DOHH2 (cell line): ENCODE data around the gene C1orf159.

Experiments
- H3F3A ChIP-seq: fragments of 200-600 bp; sonication (generic), shearing (Covaris generic); 2 replicates; pipeline ENCODE4 v1.6.0; 2016; ENCODE audit warnings: antibody characterized with exemption, mild to moderate bottlenecking; ENCODE audit not compliant: control insufficient read depth, insufficient read depth
- H3K27ac ChIP-seq: fragments of 200-600 bp; sonication (generic); 2 replicates; pipeline ENCODE4 v1.5.1; 2014; ENCODE audit warnings: low read depth, mild to moderate bottlenecking, low read length, moderate library complexity
- H3K27me3 ChIP-seq: fragments of 200-600 bp; sonication (generic); 2 replicates; pipeline ENCODE4 v1.6.1; 2014; ENCODE audit warnings: mild to moderate bottlenecking, low read length, mixed read lengths; ENCODE audit not compliant: control insufficient read depth
- H3K36me3 ChIP-seq: fragments of 200-600 bp; sonication (generic); 2 replicates; pipeline ENCODE4 v1.6.1; 2014; ENCODE audit warnings: mild to moderate bottlenecking, low read length, moderate library complexity, mixed read lengths; ENCODE audit not compliant: control insufficient read depth
- H3K4me1 ChIP-seq: fragments of 200-600 bp; sonication (generic); 2 replicates; pipeline ENCODE4 v1.6.1; 2014; ENCODE audit warnings: mild to moderate bottlenecking, low read length, mixed read lengths; ENCODE audit not compliant: control insufficient read depth
- H3K4me2 ChIP-seq: fragments of 200-600 bp; sonication (generic); 2 replicates; pipeline ENCODE4 v1.6.0; 2014; ENCODE audit warnings: mild to moderate bottlenecking, low read length, moderate library complexity
- H3K4me3 ChIP-seq: fragments of 200-600 bp; sonication (generic); 2 replicates; pipeline ENCODE4 v1.5.1; 2014; ENCODE audit warnings: mild to moderate bottlenecking, low read length, mixed read lengths
- H3K79me2 ChIP-seq: fragments of 200-600 bp; sonication (generic); 2 replicates; pipeline ENCODE4 v1.6.1; 2014; ENCODE audit warnings: mild to moderate bottlenecking, low read length, mixed read lengths; ENCODE audit not compliant: control insufficient read depth
- H3K9me2 ChIP-seq: fragments of 200-600 bp; sonication (generic); replicated peaks from 2 replicates; pipeline ENCODE4 v1.6.1; 2014; ENCODE audit warnings: mild to moderate bottlenecking, low read length, mixed read lengths; ENCODE audit not compliant: control insufficient read depth
- H3K9me3 ChIP-seq: fragments of 200-600 bp; sonication (generic); 2 replicates; pipeline ENCODE4 v1.6.1; 2014; ENCODE audit warnings: antibody characterized with exemption, low read length, mixed read lengths; ENCODE audit not compliant: control insufficient read depth, insufficient read depth
- H4K20me1 ChIP-seq: fragments of 200-600 bp; sonication (generic); 2 replicates; pipeline ENCODE4 v1.6.0; 2014; ENCODE audit warnings: low read depth, mild to moderate bottlenecking, antibody characterized with exemption, low read length, moderate library complexity; ENCODE audit not compliant: control insufficient read depth, insufficient read depth
- EZH2phosphoT487 ChIP-seq: fragments of 200-600 bp; sonication (generic); IDR thresholded peaks from 2 replicates; pipeline ENCODE4 v1.6.1; 2017; ENCODE audit warnings: borderline replicate concordance, mild to moderate bottlenecking, antibody characterized with exemption, low read length, moderate library complexity, mixed read lengths
- TF ChIP-seq, protein P1 (sequence below): fragments of 200-600 bp; sonication (generic); IDR thresholded peaks from one replicate; pipeline ENCODE4 v1.5.1; 2014; ENCODE audit warnings: antibody characterized with exemption, mild to moderate bottlenecking, low read depth, low read length; ENCODE audit not compliant: poor library complexity, severe bottlenecking

Gene C1orf159

DNA sequence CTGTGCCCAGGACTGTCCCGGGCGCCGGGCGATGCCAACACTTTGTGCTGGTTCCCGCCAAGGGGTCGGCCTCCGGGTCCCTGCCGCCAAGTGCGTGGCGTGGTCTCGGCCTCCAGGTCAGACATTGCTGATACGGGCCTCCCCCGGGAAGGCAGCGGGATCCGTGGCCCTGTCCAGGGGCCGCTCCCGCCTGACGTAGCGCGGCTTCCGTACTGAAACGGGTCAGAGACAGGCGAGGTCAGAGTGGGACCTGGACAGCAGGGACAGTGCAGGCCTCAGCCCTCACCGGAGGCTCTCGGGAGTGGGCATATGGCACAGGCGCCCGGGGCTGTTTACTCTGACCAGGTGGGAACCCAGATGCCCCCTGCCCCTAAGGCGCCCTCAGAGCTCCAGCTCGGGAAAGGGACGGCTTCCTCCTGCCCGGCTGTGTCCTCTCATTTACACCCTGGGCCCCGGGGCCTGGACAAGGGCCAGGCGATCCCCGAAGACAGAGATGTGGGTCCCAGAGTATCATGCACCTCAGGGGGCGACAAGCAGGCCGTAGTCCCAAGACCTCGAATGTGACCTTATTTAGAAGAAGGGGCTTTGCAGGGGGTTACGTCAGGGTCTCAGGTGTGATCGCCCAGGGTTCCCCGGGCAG lies 33.0 kb downstream of the C1orf159 start:
- H3K4me1 ChIP-seq, result peaks cover 11% of the 10 kb centered on the region
- no peaks in the 10 kb centered on the region for H3K9me2 ChIP-seq
- no peak overlapping the region for H3K4me2 ChIP-seq
- H3K79me2 ChIP-seq, result no peaks in the 10 kb centered on the region
- H3K36me3 ChIP-seq, result no peaks in the 10 kb centered on the region
- no peaks in the 10 kb centered on the region for H3F3A ChIP-seq
- peaks cover 5% of the 10 kb centered on the region; the same call in 1 of the 2 replicates for H3K27me3 ChIP-seq
- no peaks in the 10 kb centered on the region for H4K20me1 ChIP-seq
- TF ChIP-seq, protein P1, sequence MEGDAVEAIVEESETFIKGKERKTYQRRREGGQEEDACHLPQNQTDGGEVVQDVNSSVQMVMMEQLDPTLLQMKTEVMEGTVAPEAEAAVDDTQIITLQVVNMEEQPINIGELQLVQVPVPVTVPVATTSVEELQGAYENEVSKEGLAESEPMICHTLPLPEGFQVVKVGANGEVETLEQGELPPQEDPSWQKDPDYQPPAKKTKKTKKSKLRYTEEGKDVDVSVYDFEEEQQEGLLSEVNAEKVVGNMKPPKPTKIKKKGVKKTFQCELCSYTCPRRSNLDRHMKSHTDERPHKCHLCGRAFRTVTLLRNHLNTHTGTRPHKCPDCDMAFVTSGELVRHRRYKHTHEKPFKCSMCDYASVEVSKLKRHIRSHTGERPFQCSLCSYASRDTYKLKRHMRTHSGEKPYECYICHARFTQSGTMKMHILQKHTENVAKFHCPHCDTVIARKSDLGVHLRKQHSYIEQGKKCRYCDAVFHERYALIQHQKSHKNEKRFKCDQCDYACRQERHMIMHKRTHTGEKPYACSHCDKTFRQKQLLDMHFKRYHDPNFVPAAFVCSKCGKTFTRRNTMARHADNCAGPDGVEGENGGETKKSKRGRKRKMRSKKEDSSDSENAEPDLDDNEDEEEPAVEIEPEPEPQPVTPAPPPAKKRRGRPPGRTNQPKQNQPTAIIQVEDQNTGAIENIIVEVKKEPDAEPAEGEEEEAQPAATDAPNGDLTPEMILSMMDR, result no peak
- H3K27ac ChIP-seq, result no peak overlapping the region
- no peak overlapping the region for H3K4me3 ChIP-seq
- H3K9me3 ChIP-seq, result no peaks in the 10 kb centered on the region

DNA sequence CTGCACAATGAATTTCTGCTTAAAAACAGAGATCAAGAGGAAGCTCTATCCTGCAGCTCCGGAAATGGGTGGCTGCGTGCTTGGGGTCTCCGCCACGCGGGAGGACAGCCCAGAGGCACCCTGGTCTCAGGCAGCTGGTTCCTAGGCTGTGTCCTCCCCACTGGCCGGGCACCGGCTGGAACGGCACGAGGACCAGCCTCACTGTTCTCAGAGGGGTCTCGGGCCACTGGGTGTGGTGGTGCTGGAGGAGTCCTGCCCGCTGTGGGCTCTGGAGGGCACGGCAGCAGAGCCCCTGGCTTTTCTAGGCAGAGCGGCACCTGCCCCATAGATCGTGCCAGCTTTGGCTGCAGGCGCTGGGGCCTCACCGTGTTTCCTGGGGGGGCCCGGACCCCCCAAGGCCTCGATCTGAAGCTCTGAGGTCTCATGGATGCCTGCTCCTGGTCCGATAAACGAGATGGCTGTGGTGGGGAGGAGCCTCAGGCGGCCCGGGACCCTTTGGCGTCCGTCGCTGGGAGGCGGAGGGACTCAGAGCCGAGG lies 33.6 kb downstream of the C1orf159 start:
- no peaks in the 10 kb centered on the region for H3K79me2 ChIP-seq
- H3K27ac ChIP-seq, result no peak overlapping the region
- no peak for TF ChIP-seq EZH2phosphoT487
- TF ChIP-seq, protein P1, result no peak
- H3K9me2 ChIP-seq, result no peaks in the 10 kb centered on the region
- no peaks in the 10 kb centered on the region for H3F3A ChIP-seq
- H4K20me1 ChIP-seq, result no peaks in the 10 kb centered on the region
- H3K4me3 ChIP-seq, result no peak overlapping the region
- H3K27me3 ChIP-seq, result peaks cover 5% of the 10 kb centered on the region; the same call in 1 of the 2 replicates
- no peak overlapping the region for H3K4me2 ChIP-seq
- H3K9me3 ChIP-seq, result no peaks in the 10 kb centered on the region
- H3K4me1 ChIP-seq, result peaks cover 11% of the 10 kb centered on the region
- no peaks in the 10 kb centered on the region for H3K36me3 ChIP-seq

DNA sequence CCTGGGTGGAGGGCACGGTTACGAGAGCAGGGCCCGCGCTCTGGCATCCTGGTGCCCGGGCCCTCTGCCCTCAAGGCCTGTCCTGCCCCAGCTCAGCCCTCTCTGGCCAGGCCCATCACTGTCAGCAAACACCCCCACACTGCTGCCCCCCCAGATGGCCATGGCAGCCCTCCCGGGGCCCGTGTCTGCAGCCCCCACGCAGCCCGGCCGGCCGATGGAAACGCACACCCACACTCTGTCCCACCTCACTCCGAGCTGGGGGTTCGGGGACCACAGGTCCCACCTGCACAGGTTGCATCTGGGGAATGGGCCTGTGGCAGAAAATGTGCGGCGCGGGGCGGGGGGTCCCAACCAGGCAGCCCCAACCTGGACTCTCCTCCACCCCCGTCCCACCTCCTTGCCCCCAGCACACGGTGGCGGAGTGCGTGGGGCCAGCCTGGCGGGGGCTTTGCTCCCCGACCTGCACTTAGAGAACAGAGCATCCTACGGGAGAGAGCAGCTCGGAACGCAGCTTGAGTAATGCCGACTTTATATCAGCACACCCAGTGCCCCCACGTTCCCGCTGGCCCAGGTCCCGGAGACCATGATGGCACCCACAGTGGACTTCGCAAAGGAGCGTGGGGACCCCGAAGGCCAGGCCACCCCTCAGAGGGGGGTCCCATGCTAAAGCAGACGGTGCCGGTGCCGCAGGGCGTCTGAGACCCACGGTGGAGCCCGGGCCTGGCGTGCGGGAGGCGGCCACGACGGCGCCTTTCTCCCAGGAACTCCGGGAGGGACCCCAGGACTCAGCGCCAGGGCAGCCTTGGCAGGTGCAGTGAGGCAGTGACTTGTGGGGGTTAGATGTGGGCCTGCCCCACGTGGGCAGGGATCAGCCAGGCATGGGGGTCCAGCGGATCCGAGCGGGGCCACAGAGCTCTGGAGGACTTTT lies 34.3 kb downstream of the C1orf159 start:
- Histone ChIP-seq H3K36me3 (no peaks in the 10 kb centered on the region), H3K79me2 (no peaks in the 10 kb centered on the region), H4K20me1 (no peaks in the 10 kb centered on the region), H3F3A (no peaks in the 10 kb centered on the region), H3K27ac (no peak overlapping the region), H3K9me3 (no peaks in the 10 kb centered on the region), H3K9me2 (no peaks in the 10 kb centered on the region), H3K4me2 (no peak overlapping the region), H3K4me3 (no peak overlapping the region), H3K4me1 (peaks cover 11% of the 10 kb centered on the region), H3K27me3 (peaks cover 5% of the 10 kb centered on the region; the same call in 1 of the 2 replicates)
- no peak for TF ChIP-seq EZH2phosphoT487
- TF ChIP-seq, protein P1, result no peak
